HL-60 (cell line): ENCODE results near the gene PARD3.

Experiments used
- DNase-seq, 2 experiments: peaks; one replicate each; pipeline ENCODE4 v3.0.0-alpha.2; 2010 to 2020; ENCODE audit warnings: low read depth in 1 of 2, low spot score in 1 of 2
- H3K27ac ChIP-seq: fragments of 250-450 bp; sonication (Bioruptor Pico); replicated peaks from 2 replicates; pipeline ENCODE4 v1.5.1; 2020; ENCODE audit warnings: mild to moderate bottlenecking, moderate library complexity
- H3K27me3 ChIP-seq: fragments of 250-450 bp; sonication (Bioruptor Pico); 2 replicates; pipeline ENCODE4 v1.5.1; 2021; ENCODE audit warnings: mild to moderate bottlenecking, moderate library complexity; ENCODE audit not compliant: insufficient read depth, poor library complexity, severe bottlenecking
- H3K4me3 ChIP-seq: replicated peaks from 2 replicates; pipeline ENCODE4 v1.5.1; 2011; ENCODE audit warnings: mild to moderate bottlenecking, control low read depth, low read length; ENCODE audit not compliant: insufficient read depth
- GABPA ChIP-seq: IDR thresholded peaks from 2 replicates; pipeline ENCODE4 v1.6.1; 2012; ENCODE audit warnings: low read depth
- POLR2AphosphoS5 ChIP-seq: IDR thresholded peaks from 2 replicates; pipeline ENCODE4 v1.6.1; 2012; ENCODE audit warnings: low read depth
- SPI1 ChIP-seq: IDR thresholded peaks from 2 replicates; pipeline ENCODE4 v1.6.1; 2012; ENCODE audit warnings: low read depth, mild to moderate bottlenecking, borderline replicate concordance
- TF ChIP-seq, protein P1 (sequence below): IDR thresholded peaks from one replicate; pipeline ENCODE4 v1.5.1; 2011; ENCODE audit warnings: low read length, control low read depth, inconsistent platforms; ENCODE audit not compliant: insufficient read depth
- TF ChIP-seq, protein P2 (sequence below): IDR thresholded peaks from 2 replicates; pipeline ENCODE4 v1.6.1; 2012; ENCODE audit warnings: low read depth; ENCODE audit not compliant: insufficient replicate concordance

Gene PARD3

DNA sequence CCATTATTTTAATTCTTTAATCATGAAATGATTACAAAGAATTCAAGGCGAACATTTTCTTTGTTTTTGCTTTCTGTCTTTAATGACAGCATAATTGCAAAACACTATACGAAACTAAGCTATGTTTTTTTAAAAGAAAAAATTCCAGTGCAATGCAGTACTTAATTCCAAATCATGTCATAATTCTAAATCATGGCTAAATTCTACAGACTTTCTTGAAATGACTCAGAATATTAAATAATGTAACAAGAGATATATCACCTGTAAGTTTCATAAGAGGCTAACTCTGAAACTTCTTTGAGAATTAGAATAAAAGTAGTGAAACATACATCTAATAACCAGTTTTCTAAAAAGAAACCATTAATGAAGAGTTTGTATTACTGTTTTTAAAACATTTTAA is 671.6 kb downstream of the PARD3 start:
- Histone ChIP-seq H3K27ac (no peak overlapping the region), H3K27me3 (no peaks in the 10 kb centered on the region), H3K4me3 (no peak overlapping the region)
- DNase-seq, result no peak
- TF ChIP-seq POLR2AphosphoS5, result no peak
- TF ChIP-seq, protein P1, sequence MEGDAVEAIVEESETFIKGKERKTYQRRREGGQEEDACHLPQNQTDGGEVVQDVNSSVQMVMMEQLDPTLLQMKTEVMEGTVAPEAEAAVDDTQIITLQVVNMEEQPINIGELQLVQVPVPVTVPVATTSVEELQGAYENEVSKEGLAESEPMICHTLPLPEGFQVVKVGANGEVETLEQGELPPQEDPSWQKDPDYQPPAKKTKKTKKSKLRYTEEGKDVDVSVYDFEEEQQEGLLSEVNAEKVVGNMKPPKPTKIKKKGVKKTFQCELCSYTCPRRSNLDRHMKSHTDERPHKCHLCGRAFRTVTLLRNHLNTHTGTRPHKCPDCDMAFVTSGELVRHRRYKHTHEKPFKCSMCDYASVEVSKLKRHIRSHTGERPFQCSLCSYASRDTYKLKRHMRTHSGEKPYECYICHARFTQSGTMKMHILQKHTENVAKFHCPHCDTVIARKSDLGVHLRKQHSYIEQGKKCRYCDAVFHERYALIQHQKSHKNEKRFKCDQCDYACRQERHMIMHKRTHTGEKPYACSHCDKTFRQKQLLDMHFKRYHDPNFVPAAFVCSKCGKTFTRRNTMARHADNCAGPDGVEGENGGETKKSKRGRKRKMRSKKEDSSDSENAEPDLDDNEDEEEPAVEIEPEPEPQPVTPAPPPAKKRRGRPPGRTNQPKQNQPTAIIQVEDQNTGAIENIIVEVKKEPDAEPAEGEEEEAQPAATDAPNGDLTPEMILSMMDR, result no peak
- TF ChIP-seq, protein P2, sequence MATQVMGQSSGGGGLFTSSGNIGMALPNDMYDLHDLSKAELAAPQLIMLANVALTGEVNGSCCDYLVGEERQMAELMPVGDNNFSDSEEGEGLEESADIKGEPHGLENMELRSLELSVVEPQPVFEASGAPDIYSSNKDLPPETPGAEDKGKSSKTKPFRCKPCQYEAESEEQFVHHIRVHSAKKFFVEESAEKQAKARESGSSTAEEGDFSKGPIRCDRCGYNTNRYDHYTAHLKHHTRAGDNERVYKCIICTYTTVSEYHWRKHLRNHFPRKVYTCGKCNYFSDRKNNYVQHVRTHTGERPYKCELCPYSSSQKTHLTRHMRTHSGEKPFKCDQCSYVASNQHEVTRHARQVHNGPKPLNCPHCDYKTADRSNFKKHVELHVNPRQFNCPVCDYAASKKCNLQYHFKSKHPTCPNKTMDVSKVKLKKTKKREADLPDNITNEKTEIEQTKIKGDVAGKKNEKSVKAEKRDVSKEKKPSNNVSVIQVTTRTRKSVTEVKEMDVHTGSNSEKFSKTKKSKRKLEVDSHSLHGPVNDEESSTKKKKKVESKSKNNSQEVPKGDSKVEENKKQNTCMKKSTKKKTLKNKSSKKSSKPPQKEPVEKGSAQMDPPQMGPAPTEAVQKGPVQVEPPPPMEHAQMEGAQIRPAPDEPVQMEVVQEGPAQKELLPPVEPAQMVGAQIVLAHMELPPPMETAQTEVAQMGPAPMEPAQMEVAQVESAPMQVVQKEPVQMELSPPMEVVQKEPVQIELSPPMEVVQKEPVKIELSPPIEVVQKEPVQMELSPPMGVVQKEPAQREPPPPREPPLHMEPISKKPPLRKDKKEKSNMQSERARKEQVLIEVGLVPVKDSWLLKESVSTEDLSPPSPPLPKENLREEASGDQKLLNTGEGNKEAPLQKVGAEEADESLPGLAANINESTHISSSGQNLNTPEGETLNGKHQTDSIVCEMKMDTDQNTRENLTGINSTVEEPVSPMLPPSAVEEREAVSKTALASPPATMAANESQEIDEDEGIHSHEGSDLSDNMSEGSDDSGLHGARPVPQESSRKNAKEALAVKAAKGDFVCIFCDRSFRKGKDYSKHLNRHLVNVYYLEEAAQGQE, result no peak
- TF ChIP-seq SPI1, result no peak
- no peak for TF ChIP-seq GABPA

DNA sequence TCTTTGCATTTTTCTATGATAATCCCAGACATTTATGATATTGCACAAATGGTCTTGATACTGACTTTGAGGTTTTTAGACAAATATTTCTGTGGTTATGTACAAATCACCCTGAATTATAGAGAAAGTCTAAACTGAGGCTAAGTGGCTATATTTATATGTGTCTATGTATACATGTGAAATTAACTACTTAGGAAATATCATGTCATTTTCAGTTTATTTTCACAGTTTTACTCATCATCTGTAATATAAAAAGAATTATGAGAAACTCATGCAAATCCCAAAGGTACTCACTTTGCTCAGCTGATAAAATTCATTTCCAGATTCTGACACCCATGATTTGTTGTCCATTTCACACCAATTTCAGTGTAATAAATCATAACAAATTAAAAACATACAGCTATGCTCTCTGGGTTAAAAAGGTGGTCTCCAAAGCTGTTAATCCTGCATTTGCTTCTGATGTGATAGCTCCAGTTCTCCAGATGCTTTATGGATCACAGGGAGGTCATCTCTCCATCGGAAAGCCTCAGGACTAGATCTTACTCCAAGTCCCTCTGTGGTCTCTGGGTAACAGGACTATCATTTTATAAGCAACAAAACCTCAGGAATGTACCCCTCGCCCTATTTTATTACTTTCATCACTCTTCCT is 673.9 kb downstream of the PARD3 start:
- TF ChIP-seq POLR2AphosphoS5 (no peak), GABPA (no peak), SPI1 (no peak)
- TF ChIP-seq, protein P2, result no peak
- TF ChIP-seq, protein P1, result no peak
- no peak for DNase-seq
- Histone ChIP-seq H3K27me3 (no peaks in the 10 kb centered on the region), H3K4me3 (no peak overlapping the region), H3K27ac (no peak overlapping the region)

GRCh38 chr10:34139559-34139958 is 675.5 kb downstream of the PARD3 start:
- TF ChIP-seq, protein P1, result no peak
- TF ChIP-seq GABPA, result no peak
- TF ChIP-seq SPI1, result no peak
- TF ChIP-seq, protein P2, result no peak
- no peak for TF ChIP-seq POLR2AphosphoS5

More at GRCh38 chr10:34139559-34139958, 675.5 kb downstream of the PARD3 start:
- no peak for DNase-seq
- Histone ChIP-seq H3K27me3 (no peaks in the 10 kb centered on the region), H3K27ac (no peak overlapping the region), H3K4me3 (no peak overlapping the region)
